Prostate gland (tissue), 2 donors: ENCODE data around the gene KRT34. TPM values are rescaled to one million over a fixed set of nuclear protein-coding genes. Genes with fewer than 3 reads are reported as not detected.

Source experiments
- DNase-seq: peaks from one replicate; pipeline ENCODE4 v3.0.0-alpha.2; 2019; ENCODE audit warnings: low spot score
- H3K27ac ChIP-seq, 2 donors: fragments of 200-600 bp; sonication (generic); 2 replicates each; pipeline ENCODE4 v1.5.1; 2017 to 2019
- H3K27me3 ChIP-seq: fragments of 200-600 bp; sonication (generic); replicated peaks from 2 replicates; pipeline ENCODE4 v1.5.1; 2019; ENCODE audit not compliant: insufficient read depth
- H3K36me3 ChIP-seq, 2 donors: fragments of 200-600 bp; sonication (generic); 1 replicate in 1 of 2; 2 replicates in 1 of 2; pipeline versions ENCODE4 v1.5.1 to v1.8.1; 2017 to 2019
- H3K4me1 ChIP-seq: fragments of 200-600 bp; sonication (generic); replicated peaks from 2 replicates; pipeline ENCODE4 v1.5.1; 2019
- H3K4me3 ChIP-seq, 2 donors: fragments of 200-600 bp; sonication (generic); 2 replicates each; pipeline ENCODE4 v1.5.1; 2017 to 2019
- H3K9me3 ChIP-seq: fragments of 200-600 bp; sonication (generic); 2 replicates; pipeline ENCODE4 v1.5.1; 2017
- POLR2A ChIP-seq: fragments of 450-650 bp; IDR thresholded peaks from one replicate; pipeline ENCODE4 v1.6.1; 2016; ENCODE audit warnings: antibody characterized with exemption, mild to moderate bottlenecking
- POLR2AphosphoS5 ChIP-seq: sonication (generic); formaldehyde crosslinking; IDR thresholded peaks from one replicate; pipeline ENCODE4 v1.6.1; 2017; ENCODE audit warnings: antibody characterized with exemption
- WGBS: methylation state at CpG from one replicate; pipeline ENCODE4 v1.1.5; 2018; 5-methylcytosine and 5-hydroxymethylcytosine counted together
- intact Hi-C: fragments of 100-400 bp; cut with DNase I; formaldehyde crosslinking; loops from one replicate; pipeline ENCODE4 v1.14.2; 2022
- total RNA-seq, 2 donors: library from RNA; depleted of rRNA; stranded (reverse); fragments of >200 nt; gene quantifications; one replicate each; pipeline ENCODE4 v1.1.0, GENCODE V29; 2016
- TF ChIP-seq, protein P1 (sequence below), 4 experiments: fragments of 200-600 bp in 2 of 4; fragments of 450-650 bp in 2 of 4; sonication (generic) in 2 of 4; IDR thresholded peaks; 1 replicate in 3 of 4; 2 replicates in 1 of 4; pipeline ENCODE4 v1.5.1; 2016 to 2019; ENCODE audit warnings: antibody characterized with exemption in 4 of 4, mild to moderate bottlenecking in 2 of 4, moderate library complexity in 2 of 4

The KRT34 gene
- total RNA-seq, 2 donors from 2014 or later, result 1.5 TPM; not detected in 1

DNA sequence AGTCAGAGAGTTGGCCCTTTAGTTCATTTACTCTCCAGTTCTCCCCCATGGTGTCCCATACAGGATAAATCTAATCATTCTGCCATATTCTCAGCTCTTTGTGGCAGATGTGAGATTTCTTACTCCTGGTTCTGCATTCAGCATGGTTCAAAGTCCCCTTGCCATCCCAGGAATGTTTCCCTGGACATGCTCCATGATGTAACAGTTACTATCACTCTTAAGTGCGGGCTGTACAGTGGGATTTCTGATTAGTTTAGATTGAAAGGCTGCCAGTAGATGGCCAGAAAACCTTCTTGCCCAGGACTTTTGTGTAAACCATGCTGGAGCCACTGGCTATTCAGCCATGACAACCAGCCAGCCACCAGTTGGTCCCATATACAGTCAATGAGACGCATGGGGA is 31.9 kb upstream of the KRT34 start:
- no peaks in the 10 kb centered on the region for H3K9me3 ChIP-seq
- no peak overlapping the region for H3K27ac ChIP-seq
- H3K36me3 ChIP-seq, result no peaks in the 10 kb centered on the region
- peaks cover 3% of the 10 kb centered on the region for H3K4me1 ChIP-seq
- intact Hi-C loops, result no loop called here
- WGBS, result 94% methylated on average over 2 of the region's 2 CpGs
- TF ChIP-seq POLR2AphosphoS5 (no peak), POLR2A (no peak)
- TF ChIP-seq, protein P1, sequence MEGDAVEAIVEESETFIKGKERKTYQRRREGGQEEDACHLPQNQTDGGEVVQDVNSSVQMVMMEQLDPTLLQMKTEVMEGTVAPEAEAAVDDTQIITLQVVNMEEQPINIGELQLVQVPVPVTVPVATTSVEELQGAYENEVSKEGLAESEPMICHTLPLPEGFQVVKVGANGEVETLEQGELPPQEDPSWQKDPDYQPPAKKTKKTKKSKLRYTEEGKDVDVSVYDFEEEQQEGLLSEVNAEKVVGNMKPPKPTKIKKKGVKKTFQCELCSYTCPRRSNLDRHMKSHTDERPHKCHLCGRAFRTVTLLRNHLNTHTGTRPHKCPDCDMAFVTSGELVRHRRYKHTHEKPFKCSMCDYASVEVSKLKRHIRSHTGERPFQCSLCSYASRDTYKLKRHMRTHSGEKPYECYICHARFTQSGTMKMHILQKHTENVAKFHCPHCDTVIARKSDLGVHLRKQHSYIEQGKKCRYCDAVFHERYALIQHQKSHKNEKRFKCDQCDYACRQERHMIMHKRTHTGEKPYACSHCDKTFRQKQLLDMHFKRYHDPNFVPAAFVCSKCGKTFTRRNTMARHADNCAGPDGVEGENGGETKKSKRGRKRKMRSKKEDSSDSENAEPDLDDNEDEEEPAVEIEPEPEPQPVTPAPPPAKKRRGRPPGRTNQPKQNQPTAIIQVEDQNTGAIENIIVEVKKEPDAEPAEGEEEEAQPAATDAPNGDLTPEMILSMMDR (IDR thresholded peaks at IDR 0.05), result no peak
- no peak overlapping the region for H3K4me3 ChIP-seq
- DNase-seq, result no peak
- H3K27me3 ChIP-seq, result no peaks in the 10 kb centered on the region

DNA sequence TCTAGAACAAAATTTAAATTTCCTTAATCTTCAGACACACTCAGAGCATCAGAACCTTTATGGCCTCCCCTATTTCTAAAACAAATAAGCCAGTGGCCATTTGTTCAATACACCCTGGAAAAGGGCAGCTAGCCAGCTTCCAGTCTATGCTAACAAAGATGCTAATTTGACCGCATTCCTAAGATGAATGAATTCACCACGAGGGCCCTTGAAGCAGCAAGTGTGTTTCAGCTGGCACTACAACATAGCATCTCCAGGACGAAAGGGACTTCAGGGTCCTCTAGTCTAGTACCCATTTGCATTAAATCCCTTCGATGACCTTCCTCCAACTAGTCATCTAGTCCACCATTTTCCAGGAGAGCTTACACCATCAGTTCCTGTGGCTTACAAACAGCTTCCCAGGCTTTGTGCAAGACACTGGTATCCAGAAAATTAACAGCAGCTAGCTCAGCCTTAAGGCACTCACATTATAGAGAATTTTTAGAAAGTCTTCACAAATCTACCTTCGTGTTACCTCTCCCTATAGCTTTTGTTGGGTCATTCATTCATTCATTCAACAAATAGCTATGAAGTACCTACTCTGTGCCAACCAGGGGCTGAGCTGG is 31.3 kb upstream of the KRT34 start:
- Histone ChIP-seq H3K4me1 (peaks cover 3% of the 10 kb centered on the region), H3K9me3 (no peaks in the 10 kb centered on the region), H3K27me3 (no peaks in the 10 kb centered on the region), H3K4me3 (no peak overlapping the region), H3K27ac (no peak overlapping the region), H3K36me3 (no peaks in the 10 kb centered on the region)
- WGBS, result 58% methylated on average over 5 of the region's 5 CpGs
- DNase-seq, result no peak
- no peak for TF ChIP-seq POLR2AphosphoS5
- TF ChIP-seq, protein P1 (IDR thresholded peaks at IDR 0.05), result no peak
- no peak for TF ChIP-seq POLR2A
- intact Hi-C loops, result no loop called here

DNA sequence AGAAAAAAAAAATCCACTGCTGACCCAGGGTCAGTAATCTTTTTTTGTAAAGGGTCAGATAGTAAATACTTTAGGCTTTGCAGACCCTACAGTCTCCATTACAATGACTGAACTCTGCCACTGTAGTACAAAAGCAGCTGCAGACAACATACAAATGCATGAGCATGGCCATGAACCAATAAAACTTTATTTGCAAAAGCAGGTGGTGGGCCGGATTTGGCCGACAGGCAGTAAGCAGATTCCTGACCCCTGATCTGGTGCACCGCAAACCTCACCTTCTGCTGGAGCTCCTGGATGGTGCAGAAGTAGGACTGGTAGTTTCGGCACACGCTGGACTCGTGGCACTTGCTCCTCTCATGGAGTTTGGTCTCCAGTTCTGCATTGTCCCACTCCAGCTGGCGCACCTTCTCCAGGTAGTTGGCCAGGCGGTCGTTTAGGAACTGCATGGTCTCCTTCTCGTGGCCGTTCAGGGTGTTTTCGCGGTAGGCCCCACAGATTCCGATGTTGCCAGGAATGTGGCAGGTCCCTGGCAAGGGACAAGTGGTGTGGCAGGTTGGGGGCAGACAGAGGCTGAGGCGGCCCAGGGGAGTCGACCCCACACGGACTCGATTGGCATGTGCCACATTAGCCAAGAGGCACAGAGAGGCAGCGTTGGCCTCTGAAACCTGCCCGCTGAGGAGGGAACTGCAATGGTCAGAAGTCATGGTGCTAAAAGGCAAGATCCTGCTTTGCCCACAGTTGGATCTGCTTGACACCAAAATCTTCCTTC is 29.1 kb upstream of the KRT34 start:
- intact Hi-C loops, result no loop called here
- no peak for DNase-seq
- Histone ChIP-seq H3K27ac (no peak overlapping the region), H3K36me3 (no peaks in the 10 kb centered on the region), H3K9me3 (no peaks in the 10 kb centered on the region), H3K4me3 (no peak overlapping the region), H3K4me1 (no peaks in the 10 kb centered on the region), H3K27me3 (no peaks in the 10 kb centered on the region)
- WGBS, result 94% methylated on average over 20 of the region's 20 CpGs
- no peak for TF ChIP-seq POLR2A
- TF ChIP-seq, protein P1 (IDR thresholded peaks at IDR 0.05), result no peak
- no peak for TF ChIP-seq POLR2AphosphoS5

DNA sequence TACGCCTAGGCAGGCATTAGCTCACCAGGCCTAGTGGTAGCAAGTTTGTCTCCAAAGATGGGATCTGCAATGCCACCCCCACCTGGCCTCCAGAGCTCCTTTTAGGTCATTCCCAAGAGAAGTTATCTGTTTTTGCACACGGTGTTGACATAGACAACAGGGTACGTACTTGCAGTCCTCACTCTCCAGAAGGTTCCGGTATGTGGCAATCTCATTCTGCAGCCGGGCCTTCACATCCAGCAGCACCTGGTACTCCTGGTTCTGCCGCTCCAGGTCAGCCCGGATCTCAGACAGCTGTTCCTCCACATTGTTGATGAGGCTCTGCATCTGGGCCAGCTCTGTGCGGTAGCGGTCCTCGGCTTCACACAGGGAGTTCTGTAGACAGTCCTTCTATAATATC is 25.1 kb upstream of the KRT34 start:
- DNase-seq, result no peak
- no peak overlapping the region for H3K27ac ChIP-seq
- H3K4me1 ChIP-seq, result no peaks in the 10 kb centered on the region
- no peaks in the 10 kb centered on the region for H3K36me3 ChIP-seq
- intact Hi-C loops, result no loop called here
- TF ChIP-seq, protein P1 (IDR thresholded peaks at IDR 0.05), result no peak
- no peak for TF ChIP-seq POLR2A
- TF ChIP-seq POLR2AphosphoS5, result no peak
- no peaks in the 10 kb centered on the region for H3K9me3 ChIP-seq
- no peaks in the 10 kb centered on the region for H3K27me3 ChIP-seq
- WGBS, result 96% methylated on average over 10 of the region's 10 CpGs
- H3K4me3 ChIP-seq, result no peak overlapping the region

DNA sequence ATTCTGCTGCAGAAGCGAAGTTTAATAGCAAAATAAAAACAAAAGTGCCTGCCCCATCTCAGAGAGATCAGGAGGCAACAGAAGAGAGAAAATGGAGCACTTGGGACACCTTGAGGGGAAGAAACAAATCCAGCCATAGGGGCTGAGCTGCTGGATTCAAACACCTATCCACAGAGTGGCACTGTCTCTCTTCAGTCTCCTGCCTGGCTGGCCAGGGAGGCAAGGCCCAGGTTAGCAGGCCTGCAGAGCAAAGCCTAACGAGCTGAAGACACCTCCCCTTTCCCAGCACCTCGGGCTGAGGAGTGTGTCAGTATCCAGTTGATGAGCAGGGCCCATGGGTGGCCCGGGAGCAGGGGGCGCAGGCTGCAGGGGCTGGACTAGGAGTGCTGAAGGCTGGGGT is 24.1 kb upstream of the KRT34 start:
- Histone ChIP-seq H3K4me3 (no peak overlapping the region), H3K4me1 (no peaks in the 10 kb centered on the region), H3K9me3 (no peaks in the 10 kb centered on the region), H3K27ac (no peak overlapping the region), H3K36me3 (no peaks in the 10 kb centered on the region), H3K27me3 (no peaks in the 10 kb centered on the region)
- 48% methylated on average over 5 of the region's 5 CpGs for WGBS
- intact Hi-C loops, result no loop called here
- TF ChIP-seq, protein P1 (IDR thresholded peaks at IDR 0.05), result no peak
- TF ChIP-seq POLR2AphosphoS5 (no peak), POLR2A (no peak)
- DNase-seq, result no peak
